Astrocyte (in vitro differentiated cells and primary cell): ENCODE data around the gene RIBC2. TPM values are rescaled to one million over a fixed set of nuclear protein-coding genes. Genes with fewer than 3 reads are reported as not detected.

Experiments used
- DNase-seq: peaks from one replicate; pipeline ENCODE4 v3.0.0-alpha.2; 2010; ENCODE audit warnings: low read depth
- FAIRE-seq: peaks from 2 replicates; lab custom pipeline; 2011; peaks lifted over from hg19 to GRCh38; lab: Jason Lieb, UNC
- H2AFZ ChIP-seq: 2 replicates; pipeline ENCODE4 v1.6.0; 2012; ENCODE audit warnings: low read depth, low read length, inconsistent platforms
- H3K27ac ChIP-seq: 2 replicates; pipeline ENCODE4 v1.5.1; 2011; ENCODE audit warnings: low read depth, low read length, inconsistent platforms
- H3K27me3 ChIP-seq: 2 replicates; pipeline ENCODE4 v1.6.0; 2011; ENCODE audit warnings: low read length, inconsistent platforms; ENCODE audit not compliant: insufficient read depth
- H3K36me3 ChIP-seq: 2 replicates; pipeline ENCODE4 v1.5.1; 2011; ENCODE audit warnings: low read length, inconsistent platforms; ENCODE audit not compliant: insufficient read depth
- H3K4me1 ChIP-seq: 2 replicates; pipeline ENCODE4 v1.5.1; 2011; ENCODE audit warnings: low read length, inconsistent platforms; ENCODE audit not compliant: insufficient read depth
- H3K4me2 ChIP-seq: 2 replicates; pipeline ENCODE4 v1.6.0; 2012; ENCODE audit warnings: low read length, inconsistent platforms
- H3K4me3 ChIP-seq: 2 replicates; pipeline ENCODE4 v1.5.1; 2011; ENCODE audit warnings: low read depth, mild to moderate bottlenecking, low read length, inconsistent platforms; ENCODE audit not compliant: insufficient read depth
- H3K79me2 ChIP-seq: 2 replicates; pipeline ENCODE4 v1.6.0; 2012; ENCODE audit warnings: mild to moderate bottlenecking, low read length, inconsistent platforms; ENCODE audit not compliant: insufficient read depth
- H3K9ac ChIP-seq: 2 replicates; pipeline ENCODE4 v1.6.0; 2012; ENCODE audit warnings: mild to moderate bottlenecking, low read length, inconsistent platforms
- H3K9me3 ChIP-seq: 2 replicates; pipeline ENCODE4 v1.5.1; 2012; ENCODE audit warnings: low read depth, mild to moderate bottlenecking, low read length, inconsistent platforms; ENCODE audit not compliant: insufficient read depth
- H4K20me1 ChIP-seq: 2 replicates; pipeline ENCODE4 v1.6.0; 2012; ENCODE audit warnings: low read length, inconsistent platforms; ENCODE audit not compliant: insufficient read depth
- H3K27ac Mint-ChIP-seq: one replicate; pipeline ENCODE4 v1.8.0; 2021; ENCODE audit warnings: mild to moderate bottlenecking, mixed read lengths; ENCODE audit not compliant: unreplicated experiment
- H3K27me3 Mint-ChIP-seq: one replicate; pipeline ENCODE4 v1.8.0; 2021; ENCODE audit warnings: low read depth, mixed read lengths; ENCODE audit not compliant: unreplicated experiment
- H3K36me3 Mint-ChIP-seq: one replicate; pipeline ENCODE4 v1.8.0; 2021; ENCODE audit warnings: low read depth, mixed read lengths; ENCODE audit not compliant: unreplicated experiment
- H3K4me1 Mint-ChIP-seq: one replicate; pipeline ENCODE4 v1.8.0; 2021; ENCODE audit warnings: low read depth, mixed read lengths; ENCODE audit not compliant: unreplicated experiment
- H3K4me3 Mint-ChIP-seq: one replicate; pipeline ENCODE4 v1.8.0; 2021; ENCODE audit warnings: mild to moderate bottlenecking, moderate library complexity, mixed read lengths; ENCODE audit not compliant: unreplicated experiment
- H3K9me3 Mint-ChIP-seq: one replicate; pipeline ENCODE4 v1.8.0; 2021; ENCODE audit warnings: mild to moderate bottlenecking, mixed read lengths; ENCODE audit not compliant: unreplicated experiment
- EZH2 ChIP-seq: IDR thresholded peaks from 2 replicates; pipeline ENCODE4 v1.6.1; 2012; ENCODE audit warnings: mild to moderate bottlenecking, low read length, inconsistent platforms; ENCODE audit not compliant: insufficient read depth
- total RNA-seq: library from RNA; stranded (reverse); gene quantifications from 2 replicates; pipeline ENCODE4 v1.2.1, GENCODE V29; 2021
- TF ChIP-seq, protein P1 (sequence below): IDR thresholded peaks from 2 replicates; pipeline ENCODE4 v1.5.1; 2011; ENCODE audit warnings: low read depth, mild to moderate bottlenecking, inconsistent platforms, low read length, moderate library complexity; ENCODE audit not compliant: insufficient read depth

RIBC2 gene
- total RNA-seq, 1 donor from 2014 or later: not detected

DNA sequence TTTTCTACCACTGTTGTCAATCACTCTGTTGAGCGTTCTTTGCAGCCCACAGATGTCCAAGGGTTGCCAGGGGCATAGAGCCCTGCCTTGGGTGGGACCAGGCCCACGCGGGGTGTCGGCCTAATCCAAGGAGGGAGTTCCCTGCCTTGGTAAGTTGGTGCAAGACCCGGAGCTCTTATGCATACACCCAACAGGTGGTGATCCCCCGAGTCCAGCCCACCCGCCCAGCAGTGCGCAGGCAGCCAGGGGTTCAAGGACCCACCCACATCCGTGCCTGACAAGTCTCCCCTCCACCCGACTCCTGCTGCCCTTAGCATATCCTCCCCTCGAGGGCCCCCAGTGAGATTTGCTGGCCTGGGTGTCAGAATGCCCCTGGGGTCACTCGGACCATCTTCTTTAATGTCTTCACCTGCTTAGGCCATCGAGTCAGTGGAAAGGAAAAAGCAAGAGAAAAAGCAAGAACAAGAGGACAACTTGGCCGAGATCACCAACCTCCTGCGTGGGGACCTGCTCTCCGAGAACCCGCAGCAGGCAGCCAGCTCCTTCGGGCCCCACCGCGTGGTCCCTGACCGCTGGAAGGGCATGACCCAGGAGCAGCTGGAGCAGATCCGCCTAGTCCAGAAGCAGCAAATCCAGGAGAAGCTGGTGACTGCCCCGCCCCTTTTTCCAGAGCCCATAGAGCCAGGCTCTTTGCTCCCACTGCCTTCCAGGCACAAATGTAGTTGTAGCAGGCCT, 12.2 kb downstream of the RIBC2 start:
- TF ChIP-seq EZH2: no peak
- TF ChIP-seq, protein P1, sequence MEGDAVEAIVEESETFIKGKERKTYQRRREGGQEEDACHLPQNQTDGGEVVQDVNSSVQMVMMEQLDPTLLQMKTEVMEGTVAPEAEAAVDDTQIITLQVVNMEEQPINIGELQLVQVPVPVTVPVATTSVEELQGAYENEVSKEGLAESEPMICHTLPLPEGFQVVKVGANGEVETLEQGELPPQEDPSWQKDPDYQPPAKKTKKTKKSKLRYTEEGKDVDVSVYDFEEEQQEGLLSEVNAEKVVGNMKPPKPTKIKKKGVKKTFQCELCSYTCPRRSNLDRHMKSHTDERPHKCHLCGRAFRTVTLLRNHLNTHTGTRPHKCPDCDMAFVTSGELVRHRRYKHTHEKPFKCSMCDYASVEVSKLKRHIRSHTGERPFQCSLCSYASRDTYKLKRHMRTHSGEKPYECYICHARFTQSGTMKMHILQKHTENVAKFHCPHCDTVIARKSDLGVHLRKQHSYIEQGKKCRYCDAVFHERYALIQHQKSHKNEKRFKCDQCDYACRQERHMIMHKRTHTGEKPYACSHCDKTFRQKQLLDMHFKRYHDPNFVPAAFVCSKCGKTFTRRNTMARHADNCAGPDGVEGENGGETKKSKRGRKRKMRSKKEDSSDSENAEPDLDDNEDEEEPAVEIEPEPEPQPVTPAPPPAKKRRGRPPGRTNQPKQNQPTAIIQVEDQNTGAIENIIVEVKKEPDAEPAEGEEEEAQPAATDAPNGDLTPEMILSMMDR: no peak
- no peak overlapping the region for H3K4me3 Mint-ChIP-seq
- H3K27me3 Mint-ChIP-seq: peaks cover 43% of the 10 kb centered on the region
- Histone ChIP-seq H3K27me3 (no peaks in the 10 kb centered on the region), H3K9ac (no peak overlapping the region), H3K4me1 (no peaks in the 10 kb centered on the region), H4K20me1 (no peaks in the 10 kb centered on the region), H3K9me3 (no peaks in the 10 kb centered on the region), H3K4me2 (no peak overlapping the region), H3K79me2 (no peaks in the 10 kb centered on the region), H3K27ac (no peak overlapping the region), H2AFZ (no peak overlapping the region), H3K36me3 (no peaks in the 10 kb centered on the region), H3K4me3 (no peak overlapping the region)
- peaks cover 11% of the 10 kb centered on the region for H3K36me3 Mint-ChIP-seq
- H3K27ac Mint-ChIP-seq: no peak overlapping the region
- no peaks in the 10 kb centered on the region for H3K4me1 Mint-ChIP-seq
- DNase-seq (no peak), FAIRE-seq (no peak)
- H3K9me3 Mint-ChIP-seq: peaks cover 11% of the 10 kb centered on the region

- H3K9me3 ChIP-seq: no peaks in the 10 kb centered on the region
- H3K36me3 Mint-ChIP-seq: peaks cover 11% of the 10 kb centered on the region
- no peak overlapping the region for H3K4me3 Mint-ChIP-seq
- H3K27me3 ChIP-seq: no peaks in the 10 kb centered on the region
- no peaks in the 10 kb centered on the region for H3K79me2 ChIP-seq
- H3K4me3 ChIP-seq: no peak overlapping the region
- no peaks in the 10 kb centered on the region for H3K4me1 ChIP-seq
- H2AFZ ChIP-seq: no peak overlapping the region
- H4K20me1 ChIP-seq: no peaks in the 10 kb centered on the region
- no peak overlapping the region for H3K27ac ChIP-seq
- peaks cover 43% of the 10 kb centered on the region for H3K27me3 Mint-ChIP-seq
- FAIRE-seq: no peak
- peaks cover 11% of the 10 kb centered on the region for H3K9me3 Mint-ChIP-seq
- no peak overlapping the region for H3K9ac ChIP-seq
- H3K27ac Mint-ChIP-seq: no peak overlapping the region
- H3K4me2 ChIP-seq: no peak overlapping the region
- no peak for TF ChIP-seq EZH2
- TF ChIP-seq, protein P1: no peak
- H3K36me3 ChIP-seq: no peaks in the 10 kb centered on the region
- no peaks in the 10 kb centered on the region for H3K4me1 Mint-ChIP-seq
- DNase-seq: no peak
Observed at GRCh38 chr22:45426387-45426786, 12.9 kb downstream of the RIBC2 start.

DNA sequence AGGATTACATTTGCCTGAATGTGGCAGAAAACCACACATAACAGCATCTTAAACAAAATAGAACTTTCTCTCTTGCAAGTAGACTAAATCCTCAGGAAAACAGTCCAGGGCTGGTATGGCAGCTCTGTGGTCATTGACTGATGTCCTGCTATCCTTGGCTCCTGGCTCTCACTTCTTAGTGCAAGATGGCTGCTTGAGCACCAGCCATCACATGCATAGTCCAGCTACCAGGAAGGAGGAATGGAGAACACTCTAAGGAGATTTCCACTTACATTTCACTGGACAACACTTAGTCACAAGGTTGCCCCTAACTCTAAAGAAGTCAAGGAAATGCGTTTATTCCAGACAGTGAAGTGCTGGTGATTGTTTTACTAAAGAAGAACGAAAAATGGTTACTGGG, 13.6 kb downstream of the RIBC2 start:
- Histone ChIP-seq H3K27ac (no peak overlapping the region), H4K20me1 (no peaks in the 10 kb centered on the region)
- H3K9me3 Mint-ChIP-seq: peaks cover 11% of the 10 kb centered on the region

More for the DNA sequence above, 13.6 kb downstream of the RIBC2 start:
- no peak overlapping the region for H3K4me3 Mint-ChIP-seq
- no peak overlapping the region for H3K4me2 ChIP-seq
- no peaks in the 10 kb centered on the region for H3K27me3 ChIP-seq
- no peak overlapping the region for H3K27ac Mint-ChIP-seq
- no peaks in the 10 kb centered on the region for H3K9me3 ChIP-seq
- H3K79me2 ChIP-seq: no peaks in the 10 kb centered on the region
- H3K9ac ChIP-seq: no peak overlapping the region
- no peak overlapping the region for H2AFZ ChIP-seq
- no peaks in the 10 kb centered on the region for H3K4me1 Mint-ChIP-seq
- no peaks in the 10 kb centered on the region for H3K36me3 ChIP-seq
- no peak for FAIRE-seq
- peaks cover 39% of the 10 kb centered on the region for H3K27me3 Mint-ChIP-seq
- H3K4me3 ChIP-seq: no peak overlapping the region
- peaks cover 11% of the 10 kb centered on the region for H3K36me3 Mint-ChIP-seq
- DNase-seq: no peak
- TF ChIP-seq, protein P1: no peak
- no peak for TF ChIP-seq EZH2
- H3K4me1 ChIP-seq: no peaks in the 10 kb centered on the region
